ENCODE results near the gene CISD3.

DNA sequence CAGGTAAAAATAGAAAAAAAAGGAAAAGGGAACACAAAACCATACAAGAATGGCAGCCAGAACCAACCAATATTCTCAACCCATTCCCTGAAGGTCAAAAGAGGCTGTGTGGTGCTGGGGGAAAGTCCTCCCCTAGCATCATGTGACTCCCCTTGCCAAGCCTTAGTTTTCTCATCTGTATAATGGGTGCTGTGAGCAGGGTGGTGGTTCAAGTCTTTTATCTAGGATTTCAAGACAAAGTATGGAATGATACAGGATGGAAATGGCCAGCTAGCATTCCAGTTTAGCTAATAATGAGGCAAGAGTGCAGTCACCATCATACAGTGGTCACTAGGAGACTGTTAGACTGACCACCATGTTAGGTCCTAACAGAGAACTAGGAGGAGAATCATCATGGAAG is 43.1 kb downstream of the CISD3 start:
- TF ChIP-seq, protein P1, sequence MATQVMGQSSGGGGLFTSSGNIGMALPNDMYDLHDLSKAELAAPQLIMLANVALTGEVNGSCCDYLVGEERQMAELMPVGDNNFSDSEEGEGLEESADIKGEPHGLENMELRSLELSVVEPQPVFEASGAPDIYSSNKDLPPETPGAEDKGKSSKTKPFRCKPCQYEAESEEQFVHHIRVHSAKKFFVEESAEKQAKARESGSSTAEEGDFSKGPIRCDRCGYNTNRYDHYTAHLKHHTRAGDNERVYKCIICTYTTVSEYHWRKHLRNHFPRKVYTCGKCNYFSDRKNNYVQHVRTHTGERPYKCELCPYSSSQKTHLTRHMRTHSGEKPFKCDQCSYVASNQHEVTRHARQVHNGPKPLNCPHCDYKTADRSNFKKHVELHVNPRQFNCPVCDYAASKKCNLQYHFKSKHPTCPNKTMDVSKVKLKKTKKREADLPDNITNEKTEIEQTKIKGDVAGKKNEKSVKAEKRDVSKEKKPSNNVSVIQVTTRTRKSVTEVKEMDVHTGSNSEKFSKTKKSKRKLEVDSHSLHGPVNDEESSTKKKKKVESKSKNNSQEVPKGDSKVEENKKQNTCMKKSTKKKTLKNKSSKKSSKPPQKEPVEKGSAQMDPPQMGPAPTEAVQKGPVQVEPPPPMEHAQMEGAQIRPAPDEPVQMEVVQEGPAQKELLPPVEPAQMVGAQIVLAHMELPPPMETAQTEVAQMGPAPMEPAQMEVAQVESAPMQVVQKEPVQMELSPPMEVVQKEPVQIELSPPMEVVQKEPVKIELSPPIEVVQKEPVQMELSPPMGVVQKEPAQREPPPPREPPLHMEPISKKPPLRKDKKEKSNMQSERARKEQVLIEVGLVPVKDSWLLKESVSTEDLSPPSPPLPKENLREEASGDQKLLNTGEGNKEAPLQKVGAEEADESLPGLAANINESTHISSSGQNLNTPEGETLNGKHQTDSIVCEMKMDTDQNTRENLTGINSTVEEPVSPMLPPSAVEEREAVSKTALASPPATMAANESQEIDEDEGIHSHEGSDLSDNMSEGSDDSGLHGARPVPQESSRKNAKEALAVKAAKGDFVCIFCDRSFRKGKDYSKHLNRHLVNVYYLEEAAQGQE (IDR thresholded peaks at IDR 0.05; ENCODE audit: insufficient read depth in 1 of 2, low read depth in 2 of 2, low read length in 2 of 2): no peak
- TF ChIP-seq POLR2AphosphoS5 (IDR thresholded peaks at IDR 0.05; ENCODE audit: low read depth, low read length) (no peak), TAF1 (IDR thresholded peaks at IDR 0.05; ENCODE audit: borderline replicate concordance, insufficient read depth, low read length) (no peak)
